Aorta (tissue), 5 donors: Measurements from ENCODE around the gene DPP4. TPM values are rescaled to one million over a fixed set of nuclear protein-coding genes. Genes with fewer than 3 reads are reported as not detected.
A peak's percentile ranks its signal among the peaks of the same experiment; 100 is the strongest.

Experiments used
- ATAC-seq: fragments of 200-7000 bp; cut with Tn5 transposase; one replicate; pipeline ENCODE4 v1.9.1; 2022; ENCODE audit warnings: moderate library complexity; ENCODE audit not compliant: low FRiP score
- DNase-seq, 2 donors: peaks; one replicate each; pipeline ENCODE4 v3.0.0-alpha.2; 2020
- H3K27ac ChIP-seq, 2 donors: one replicate each; pipeline ENCODE4 v1.5.1; 2013; ENCODE audit warnings: low read length in 2 of 2, mild to moderate bottlenecking in 2 of 2, moderate library complexity in 2 of 2, control low read depth in 1 of 2, inconsistent platforms in 1 of 2, low read depth in 1 of 2
- H3K27me3 ChIP-seq, 2 donors: one replicate each; pipeline ENCODE4 v1.6.1; 2013; ENCODE audit warnings: control low read depth in 1 of 2, low read length in 1 of 2, mild to moderate bottlenecking in 1 of 2, moderate library complexity in 1 of 2; ENCODE audit not compliant: insufficient read depth in 2 of 2, control insufficient read depth in 1 of 2
- H3K36me3 ChIP-seq, 2 donors: one replicate each; pipeline ENCODE4 v1.6.1; 2013; ENCODE audit warnings: control low read depth in 1 of 2, low read length in 1 of 2, mild to moderate bottlenecking in 1 of 2; ENCODE audit not compliant: insufficient read depth in 2 of 2, control insufficient read depth in 1 of 2
- H3K4me1 ChIP-seq, 2 donors: one replicate each; pipeline ENCODE4 v1.6.1; 2013; ENCODE audit warnings: low read length in 2 of 2, control low read depth in 1 of 2, mild to moderate bottlenecking in 1 of 2, moderate library complexity in 1 of 2; ENCODE audit not compliant: insufficient read depth in 2 of 2, control insufficient read depth in 1 of 2
- H3K4me3 ChIP-seq, 2 donors: one replicate each; pipeline ENCODE4 v1.5.1; 2013; ENCODE audit warnings: low read length in 2 of 2, control low read depth in 1 of 2, mild to moderate bottlenecking in 1 of 2
- H3K9me3 ChIP-seq: one replicate; pipeline ENCODE4 v1.6.1; 2013; ENCODE audit warnings: mild to moderate bottlenecking, low read length; ENCODE audit not compliant: control insufficient read depth
- WGBS, 2 donors: extraction: QIAGEN DNeasy Blood & Tissue Kit; methylation state at CpG; one replicate each; pipeline ENCODE4 v1.1.7; 2013; 5-methylcytosine and 5-hydroxymethylcytosine counted together
- intact Hi-C, 2 donors: fragments of 100-400 bp; cut with DNase I; formaldehyde crosslinking; loops; one replicate each; pipeline versions ENCODE4 v1.14.2 to v1.15.0; 2022
- polyA plus RNA-seq, 2 donors: library from polyadenylated mRNA; stranded (reverse); fragments of 200-250 nt; gene quantifications; one replicate each; pipeline ENCODE4 v1.2.3, GENCODE V29; 2013
- total RNA-seq, 2 donors: library from RNA; stranded (reverse); fragmentation: NEBNext Ultra II Directional; extraction: Animal tissue kit (Norgen Biotek cat#: 25700); gene quantifications; one replicate each; pipeline ENCODE4 v1.2.1, GENCODE V29; 2021
- donor health status: healthy with polysubstance abuse.
- donor health status: Bipolar disorder and iron deficiency.
- donor health status: DM: no; HTN: no; CAD: no.
- donor health status: DM: no; HTN: no; CAD: no.
- donor health status: DM: yes; HTN: yes; CAD: no.

DPP4 gene
- total and polyA plus RNA-seq, 4 donors, result 0.20 to 4.1 (median 3.6) TPM

- Histone ChIP-seq H3K9me3 (peaks cover 2% of the 10 kb centered on the region), H3K36me3 (no peaks in the 10 kb centered on the region), H3K27ac (no peak overlapping the region), H3K4me3 (no peak overlapping the region), H3K27me3 (no peaks in the 10 kb centered on the region), H3K4me1 (peaks cover 3 to 4% of the 10 kb centered on the region in 2 donors)
- ATAC-seq (no peak), DNase-seq (no peak)
- intact Hi-C loops, result no loop called here
- 80 to 85% methylated on average over 5 of the region's 5 CpGs for WGBS, 2 donors
Measured at GRCh38 chr2:162111958-162112850, 38.2 kb upstream of the DPP4 start.

GRCh38 chr2:162107361-162107901, 33.4 kb upstream of the DPP4 start:
- Histone ChIP-seq H3K36me3 (no peaks in the 10 kb centered on the region), H3K9me3 (peaks cover 2% of the 10 kb centered on the region), H3K27me3 (no peaks in the 10 kb centered on the region), H3K27ac (no peak overlapping the region), H3K4me3 (no peak overlapping the region), H3K4me1 (no peaks in the 10 kb centered on the region)
- WGBS, 2 donors, result 86% methylated on average over 4 of the region's 4 CpGs
- ATAC-seq (no peak), DNase-seq (no peak)
- intact Hi-C loops, result no loop called here

GRCh38 chr2:162106746-162107145, 32.7 kb upstream of the DPP4 start:
- Histone ChIP-seq H3K27ac (no peak overlapping the region), H3K27me3 (no peaks in the 10 kb centered on the region), H3K36me3 (no peaks in the 10 kb centered on the region), H3K4me3 (no peak overlapping the region), H3K4me1 (no peaks in the 10 kb centered on the region), H3K9me3 (peaks cover 2% of the 10 kb centered on the region)
- ATAC-seq (no peak), DNase-seq (no peak)
- 12% methylated on average over 1 of the region's 1 CpG for WGBS, 2 donors
- intact Hi-C loops, result no loop called here

GRCh38 chr2:162106146-162106551, 32.1 kb upstream of the DPP4 start:
- H3K27ac ChIP-seq, result no peak overlapping the region
- H3K4me3 ChIP-seq, result no peak overlapping the region

GRCh38 chr2:162103443-162104009, 29.5 kb upstream of the DPP4 start:
- Histone ChIP-seq H3K36me3 (no peaks in the 10 kb centered on the region), H3K4me1 (no peaks in the 10 kb centered on the region), H3K4me3 (no peak overlapping the region), H3K27ac (no peak overlapping the region), H3K27me3 (no peaks in the 10 kb centered on the region), H3K9me3 (peaks cover 2% of the 10 kb centered on the region)
- DNase-seq (no peak), ATAC-seq (no peak)
- 51 to 65% methylated on average over 3 of the region's 3 CpGs for WGBS, 2 donors
- intact Hi-C loops, result no loop called here

More at GRCh38 chr2:162106146-162106551, 32.1 kb upstream of the DPP4 start:
- Histone ChIP-seq H3K27me3 (no peaks in the 10 kb centered on the region), H3K36me3 (no peaks in the 10 kb centered on the region), H3K9me3 (peaks cover 2% of the 10 kb centered on the region), H3K4me1 (no peaks in the 10 kb centered on the region)
- ATAC-seq (no peak), DNase-seq (no peak)
- 24 to 31% methylated on average over 3 of the region's 3 CpGs for WGBS, 2 donors
- intact Hi-C loops, result no loop called here

GRCh38 chr2:162100579-162100978, 26.6 kb upstream of the DPP4 start:
- Histone ChIP-seq H3K4me1 (no peaks in the 10 kb centered on the region), H3K9me3 (peaks cover 2% of the 10 kb centered on the region), H3K36me3 (no peaks in the 10 kb centered on the region), H3K27ac (no peak overlapping the region), H3K27me3 (no peaks in the 10 kb centered on the region), H3K4me3 (no peak overlapping the region)
- intact Hi-C loops, result no loop called here
- no peak for ATAC-seq
- DNase-seq, result no peak
- 62 to 81% methylated on average over 1 of the region's 1 CpG for WGBS, 2 donors

- DNase-seq, result no peak
- 92 to 93% methylated on average over 5 of the region's 5 CpGs for WGBS, 2 donors
- H3K9me3 ChIP-seq, result no peaks in the 10 kb centered on the region
Measured at GRCh38 chr2:162099836-162100235, 25.8 kb upstream of the DPP4 start.

GRCh38 chr2:162092658-162093556, 18.9 kb upstream of the DPP4 start:
- 57 to 70% methylated on average over 7 of the region's 7 CpGs for WGBS, 2 donors
- Histone ChIP-seq H3K36me3 (no peaks in the 10 kb centered on the region), H3K27me3 (no peaks in the 10 kb centered on the region), H3K27ac (peak overlapping the region in 1 of 2 donors; percentile 25), H3K4me1 (no peaks in the 10 kb centered on the region), H3K4me3 (no peak overlapping the region), H3K9me3 (no peaks in the 10 kb centered on the region)
- ATAC-seq, result no peak
- intact Hi-C loops, result no loop called here
- DNase-seq, result peak; percentile 76 to 80

More at GRCh38 chr2:162099836-162100235, 25.8 kb upstream of the DPP4 start:
- H3K4me3 ChIP-seq, result no peak overlapping the region
- no peak for ATAC-seq
- no peak overlapping the region for H3K27ac ChIP-seq
- no peaks in the 10 kb centered on the region for H3K4me1 ChIP-seq
- intact Hi-C loops, result no loop called here
- no peaks in the 10 kb centered on the region for H3K36me3 ChIP-seq
- H3K27me3 ChIP-seq, result no peaks in the 10 kb centered on the region
